Right ventricle myocardium superior (tissue), 1 donor: ENCODE measurements around the gene UMPS. TPM values are rescaled to one million over a fixed set of nuclear protein-coding genes. Genes with fewer than 3 reads are reported as not detected.
A peak's percentile ranks its signal among the peaks of the same experiment; 100 is the strongest.
"Not testable (repeated sequence)": the region's sequence is repeated elsewhere in the genome, so short reads cannot be mapped to it uniquely, and the experiment has no call there.

Experiments used
- ATAC-seq: fragments of 200-7000 bp; cut with Tn5 transposase; one replicate; pipeline ENCODE4 v1.9.1; 2020; ENCODE audit warnings: mild to moderate bottlenecking; ENCODE audit not compliant: poor library complexity
- DNase-seq: peaks from one replicate; pipeline ENCODE4 v3.0.0-alpha.2; 2020
- intact Hi-C: fragments of 100-400 bp; cut with DNase I; formaldehyde crosslinking; loops from one replicate; pipeline ENCODE4 v1.11.2; 2022
- total RNA-seq: library from RNA; stranded (reverse); fragmentation: NEBNext Ultra II Directional; extraction: Animal tissue kit (Norgen Biotek cat#: 25700); gene quantifications from one replicate; pipeline ENCODE4 v1.2.1, GENCODE V29; 2021
- donor health status: DM: no; HTN: yes; CAD: no; lungs with severe emphysema.

Gene UMPS
- total RNA-seq, 1 donor from 2014 or later: 6.1 TPM

DNA sequence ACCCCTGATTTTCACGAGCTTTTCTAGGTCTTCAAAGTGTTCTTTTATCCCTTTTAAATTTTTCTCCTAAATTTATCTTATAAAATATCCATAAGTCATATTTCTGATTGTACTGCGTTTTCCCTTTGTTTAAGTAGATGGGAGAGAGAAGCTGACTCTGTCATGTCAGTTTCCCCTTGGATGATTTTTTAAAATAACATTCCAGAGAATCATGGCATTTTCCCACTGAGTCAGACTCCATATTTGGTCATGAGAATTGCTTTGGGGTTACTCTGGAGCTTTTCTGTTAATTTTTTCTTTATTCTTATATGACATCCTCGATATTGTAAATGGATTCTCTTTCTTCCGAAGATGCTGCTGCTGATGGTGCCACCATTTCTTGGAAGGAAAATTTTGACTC lies 28.6 kb upstream of the UMPS start:
- DNase-seq: no peak
- intact Hi-C loops: no loop called here

DNA sequence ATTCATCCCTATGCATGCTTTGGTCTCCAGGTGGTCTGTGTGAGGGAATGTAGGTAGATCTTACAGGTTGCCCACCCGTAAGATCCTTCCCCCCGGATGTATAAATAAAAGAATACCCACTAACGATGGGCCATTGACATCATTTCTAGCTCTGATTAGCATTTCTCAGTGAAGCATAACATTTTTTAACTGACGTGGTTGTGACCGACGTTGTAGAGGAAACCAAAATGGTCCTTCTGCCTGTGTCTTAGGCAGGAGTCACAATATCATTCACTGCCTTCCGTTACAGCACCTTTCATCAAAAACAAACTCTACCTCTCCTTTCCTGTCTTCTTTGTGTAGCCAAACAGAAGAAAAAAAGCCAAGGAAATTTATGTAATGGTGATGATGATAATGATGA lies 27.3 kb upstream of the UMPS start:
- DNase-seq: no peak
- intact Hi-C loops: no loop called here
- no peak for ATAC-seq

More for the DNA sequence above, 28.6 kb upstream of the UMPS start:
- ATAC-seq: no peak

DNA sequence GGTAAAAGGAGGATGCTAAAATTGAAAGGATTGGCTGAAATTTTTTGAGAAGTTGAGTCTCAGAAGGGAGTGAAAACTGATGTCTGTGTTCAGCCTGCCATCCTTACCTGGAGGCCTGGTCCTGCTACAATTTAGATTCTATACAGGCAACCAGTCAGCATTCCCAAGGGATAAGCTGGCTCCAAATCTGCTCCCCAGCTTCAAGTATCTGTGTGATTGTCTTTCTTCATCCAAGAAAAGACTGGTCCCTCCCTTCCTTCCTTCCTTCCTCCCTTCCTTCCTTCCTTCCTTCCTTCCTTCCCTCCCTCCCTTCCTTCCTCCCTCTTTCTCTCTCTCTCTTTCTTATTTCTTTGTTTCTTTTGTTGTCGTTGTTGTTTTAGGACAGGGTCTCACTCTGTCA lies 24.7 kb upstream of the UMPS start:
- DNase-seq (no peak), ATAC-seq (no peak)
- intact Hi-C loops: no loop called here

GRCh38 chr3:124707223-124707622 lies 23.0 kb upstream of the UMPS start:
- ATAC-seq, intact Hi-C loops, DNase-seq: not testable (repeated sequence)

GRCh38 chr3:124707656-124708062 lies 22.6 kb upstream of the UMPS start:
- intact Hi-C loops: no loop called here
- no peak for ATAC-seq
- DNase-seq: no peak

DNA sequence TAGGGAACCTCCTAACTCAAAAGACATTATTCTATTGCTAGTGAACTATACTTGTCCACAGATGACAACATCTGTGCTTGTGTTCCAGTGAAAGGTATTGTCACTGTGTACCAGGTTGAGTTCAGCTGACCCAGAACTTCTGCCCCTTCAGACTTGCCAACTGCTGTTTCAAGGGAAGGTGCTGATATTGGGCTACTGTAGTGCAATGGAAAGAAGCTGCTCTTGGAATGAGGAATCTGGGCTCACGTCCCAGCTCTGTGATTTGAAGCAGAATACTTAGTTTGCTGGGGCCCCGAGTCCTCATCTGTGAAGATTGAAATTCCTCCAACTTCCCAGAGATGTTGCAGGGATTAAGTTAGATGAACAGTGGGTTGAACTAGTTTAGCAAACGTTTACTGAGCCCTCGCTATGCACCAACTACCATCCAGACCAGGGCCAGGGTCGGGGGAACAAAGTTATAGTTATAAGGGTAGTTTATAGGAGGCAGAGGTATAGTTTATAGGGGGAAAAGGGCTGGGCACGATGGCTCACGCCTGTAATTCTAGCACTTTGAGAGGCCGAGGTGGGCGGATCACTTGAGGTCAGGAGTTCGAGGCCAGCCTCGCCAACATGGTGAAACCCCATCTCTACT lies 15.9 kb upstream of the UMPS start:
- ATAC-seq: peak; percentile 89
- no peak for DNase-seq
- intact Hi-C loops: no loop called here

DNA sequence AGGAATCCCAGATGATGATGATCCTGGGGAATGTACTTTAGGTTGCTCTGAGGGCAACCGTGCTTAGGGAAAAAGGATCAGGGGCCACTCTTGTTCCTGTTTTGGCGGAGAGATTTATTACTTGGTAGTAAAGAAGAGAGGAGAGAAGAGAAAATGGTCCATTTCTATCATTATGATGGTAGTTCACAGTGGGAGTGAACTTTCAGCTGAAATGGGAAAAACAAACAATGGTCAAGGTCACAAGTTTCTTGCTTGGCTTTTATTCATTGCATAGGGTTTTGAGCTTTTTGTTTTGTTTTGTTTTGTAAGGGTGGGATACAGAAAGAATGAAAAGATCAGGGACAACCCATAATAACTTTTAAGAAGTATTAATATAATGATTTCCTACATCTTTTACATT lies 7.7 kb upstream of the UMPS start:
- no peak for ATAC-seq
- intact Hi-C loops: no loop called here
- no peak for DNase-seq

DNA sequence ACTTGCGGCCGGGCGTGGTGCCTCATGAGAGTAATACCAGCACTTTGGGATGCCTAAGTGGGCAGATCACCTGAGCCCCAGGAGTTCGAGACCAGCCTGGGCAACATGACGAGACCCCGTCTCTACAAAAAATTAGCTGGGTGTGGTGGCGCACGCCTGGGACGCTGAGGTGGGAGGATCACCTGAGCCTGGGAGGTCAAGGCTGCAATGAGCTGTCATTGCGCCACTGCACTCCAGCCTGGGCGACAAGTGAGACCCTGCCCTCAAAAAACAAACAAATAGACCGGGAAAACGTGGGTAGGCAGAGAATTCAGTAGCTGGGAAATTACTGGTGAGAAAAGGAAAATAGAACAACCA lies 667 bp downstream of the UMPS start:
- intact Hi-C loops: no loop called here
- no peak for DNase-seq
- ATAC-seq: no peak

DNA sequence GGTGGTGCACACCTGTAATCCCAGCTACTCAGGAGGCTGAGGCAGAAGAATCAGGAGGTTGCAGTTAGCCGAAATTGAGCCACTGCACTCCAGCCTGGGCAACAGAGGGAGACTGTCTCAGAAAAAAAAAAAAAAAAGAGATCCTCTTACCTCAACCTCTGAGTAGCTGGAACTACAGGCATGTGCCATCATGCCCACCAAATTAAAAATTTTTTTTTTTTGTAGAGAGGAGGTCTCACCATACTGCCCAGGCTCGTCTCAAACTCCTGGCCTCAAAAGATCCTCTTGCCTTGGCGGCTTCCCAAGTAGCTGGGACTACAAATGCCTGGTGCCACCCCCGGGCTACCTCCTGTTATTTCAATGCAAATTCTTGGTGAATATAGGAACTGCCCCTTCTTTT lies 1.5 kb downstream of the UMPS start:
- DNase-seq (no peak), ATAC-seq (no peak)
- intact Hi-C loops: no loop called here

GRCh38 chr3:124741027-124741426 lies 10.8 kb downstream of the UMPS start:
- DNase-seq: no peak
- ATAC-seq: no peak
- intact Hi-C loops: no loop called here

- intact Hi-C loops: no loop called here
- DNase-seq (no peak), ATAC-seq (no peak)
Measured at GRCh38 chr3:124745756-124746155, 15.5 kb downstream of the UMPS start.

- peak; percentile 39 for ATAC-seq
- intact Hi-C loops: no loop called here
- no peak for DNase-seq
Measured at GRCh38 chr3:124747111-124747981, 17.1 kb downstream of the UMPS start.

GRCh38 chr3:124748560-124749198 lies 18.4 kb downstream of the UMPS start:
- ATAC-seq (peak; percentile 61), DNase-seq (no peak)
- intact Hi-C loops: no loop called here

DNA sequence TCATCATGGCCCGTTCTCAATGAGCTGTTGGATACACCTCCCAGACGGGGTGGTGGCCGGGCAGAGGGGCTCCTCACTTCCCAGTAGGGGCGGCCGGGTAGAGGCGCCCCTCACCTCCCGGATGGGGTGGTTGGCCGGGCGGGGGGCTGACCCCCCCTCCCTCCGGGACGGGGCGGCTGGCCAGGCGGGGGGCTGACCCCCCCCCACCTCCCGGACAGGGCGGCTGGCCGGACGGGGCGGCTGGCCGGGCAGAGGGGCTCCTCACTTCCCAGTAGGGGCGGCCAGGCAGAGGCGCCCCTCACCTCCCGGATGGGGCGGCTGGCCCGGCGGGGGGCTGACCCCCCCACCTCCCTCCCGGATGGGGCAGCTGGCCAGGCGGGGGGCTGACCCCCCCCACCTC lies 19.6 kb downstream of the UMPS start:
- DNase-seq, intact Hi-C loops, ATAC-seq: not testable (repeated sequence)

DNA sequence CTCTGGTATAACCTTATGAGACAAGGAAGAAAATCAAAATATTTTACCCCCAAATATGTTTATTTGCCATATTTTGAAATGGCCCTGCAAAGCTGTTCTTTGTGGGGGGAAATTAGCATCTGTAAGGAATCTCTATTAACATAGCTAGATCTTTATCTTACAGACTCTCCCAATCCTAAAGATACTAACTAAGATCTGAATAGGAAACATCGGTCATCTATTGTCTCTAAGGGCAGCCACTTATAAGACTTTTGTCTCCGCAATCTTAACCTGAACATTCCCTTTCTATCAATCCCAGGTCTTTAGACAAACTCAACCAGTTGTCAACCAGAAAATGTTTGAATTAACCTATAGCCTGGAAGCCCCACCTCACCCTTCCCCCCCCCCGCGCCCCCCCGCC lies 21.2 kb downstream of the UMPS start:
- no peak for DNase-seq
- intact Hi-C loops: no loop called here

GRCh38 chr3:124752051-124752450 lies 21.8 kb downstream of the UMPS start:
- ATAC-seq (no peak), DNase-seq (no peak)
- intact Hi-C loops: no loop called here

More for the DNA sequence above, 21.2 kb downstream of the UMPS start:
- ATAC-seq: no peak

DNA sequence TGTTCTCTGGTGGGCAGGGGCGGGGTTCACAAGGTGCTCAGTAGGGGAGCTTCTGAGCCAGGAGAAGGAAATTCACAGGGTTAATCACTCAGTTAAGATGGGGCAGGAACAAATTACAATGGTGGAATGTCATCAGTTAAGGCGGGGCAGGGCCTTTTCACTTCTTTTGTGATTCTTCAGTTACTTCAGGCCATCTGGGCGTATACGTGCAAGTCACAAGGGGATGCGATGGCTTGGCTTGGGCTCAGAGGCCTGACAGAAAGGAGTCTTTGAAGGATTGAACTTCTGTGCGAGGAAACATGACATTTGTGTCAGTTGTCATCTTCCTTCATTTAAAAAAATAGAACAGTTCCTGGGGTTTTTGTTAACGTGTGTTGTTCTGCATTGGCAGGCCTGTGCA lies 27.7 kb downstream of the UMPS start:
- intact Hi-C loops, ATAC-seq: not testable (repeated sequence)

DNA sequence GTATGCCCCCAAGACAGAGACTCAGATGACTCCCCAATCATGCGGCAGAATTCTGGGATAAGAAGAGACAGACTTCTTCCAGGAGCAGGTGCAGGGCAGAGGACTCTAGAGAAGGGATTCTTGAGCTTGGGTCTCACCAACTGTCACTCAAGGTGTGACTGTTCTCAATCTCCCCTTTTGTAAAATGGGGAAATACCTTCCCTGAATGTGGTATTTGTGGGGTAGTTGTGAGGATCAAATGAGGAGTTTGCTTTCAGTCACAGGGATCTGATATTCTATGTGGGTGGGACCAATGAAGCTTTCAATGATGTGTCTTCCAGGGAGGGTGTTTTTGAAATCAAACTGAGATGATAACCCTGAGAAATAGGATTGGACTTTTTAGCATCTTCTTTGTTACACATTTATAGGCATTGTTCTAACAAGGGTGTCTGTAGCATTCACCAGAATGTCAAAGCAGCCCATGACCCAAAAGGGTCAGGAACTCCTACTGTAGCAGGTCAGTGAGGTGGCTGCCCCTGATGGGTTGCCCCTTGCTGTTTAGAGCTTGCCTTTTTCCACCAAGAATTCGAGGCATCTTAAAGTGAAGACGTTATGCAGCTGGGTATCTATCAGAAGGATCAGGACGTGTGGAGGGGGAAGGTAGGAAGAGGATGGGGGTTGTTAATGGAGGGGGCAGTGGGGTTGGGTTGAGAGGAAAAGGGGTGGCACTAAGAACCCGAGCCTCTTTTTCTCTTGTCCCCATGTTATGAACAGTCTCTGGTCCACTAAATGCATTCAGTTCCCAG lies 28.8 kb downstream of the UMPS start:
- ATAC-seq: no peak
- intact Hi-C loops: no loop called here
- no peak for DNase-seq

More for the DNA sequence above, 27.7 kb downstream of the UMPS start:
- DNase-seq: not testable (repeated sequence)
